MM.1S (cell line): ENCODE results near the gene FBXL17.

ENCODE experiments used
- CTCF ChIP-seq: fragments of 300-600 bp; sonication (generic); IDR thresholded peaks from 2 replicates; pipeline ENCODE4 v1.5.1; 2016; ENCODE audit warnings: antibody characterized with exemption, low read length, mixed read lengths
- EZH2 ChIP-seq: fragments of 300-600 bp; sonication (generic); optimal IDR thresholded peaks from 2 replicates; pipeline ENCODE3; 2017; ENCODE audit warnings: low read depth, mild to moderate bottlenecking, antibody characterized with exemption, low read length, mixed read lengths

GRCh38 chr5:108113950-108114349 lies 267.9 kb downstream of the FBXL17 start:
- no peak for TF ChIP-seq EZH2
- TF ChIP-seq CTCF, result no peak
